Fibroblast of skin of scalp (primary cell): ENCODE data around the gene SBF2.

Source experiments
- DNase-seq: peaks from one replicate; pipeline ENCODE4 v3.0.0-alpha.2; 2013

Gene SBF2

GRCh38 chr11:9884601-9885000, 409.4 kb downstream of the SBF2 start:
- no peak for DNase-seq

DNA sequence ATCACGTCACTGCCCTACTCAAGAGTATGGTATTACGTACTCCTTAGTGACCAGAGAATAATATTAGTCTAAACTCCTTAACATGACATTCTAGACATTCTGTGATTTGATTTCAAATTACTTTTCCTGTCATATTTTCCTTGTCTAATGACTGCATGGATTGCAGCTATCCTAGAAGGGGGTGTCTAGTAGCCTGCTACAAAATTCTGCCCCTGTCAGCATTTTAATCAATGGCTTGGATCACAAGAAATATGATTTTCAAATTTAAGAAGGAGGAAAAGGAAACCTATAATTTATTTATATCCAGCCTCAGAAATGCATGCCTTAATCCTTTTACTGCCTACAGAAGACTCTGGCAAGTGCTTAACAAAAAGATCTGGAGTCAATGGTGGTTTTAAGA, 413.4 kb downstream of the SBF2 start:
- no peak for DNase-seq

DNA sequence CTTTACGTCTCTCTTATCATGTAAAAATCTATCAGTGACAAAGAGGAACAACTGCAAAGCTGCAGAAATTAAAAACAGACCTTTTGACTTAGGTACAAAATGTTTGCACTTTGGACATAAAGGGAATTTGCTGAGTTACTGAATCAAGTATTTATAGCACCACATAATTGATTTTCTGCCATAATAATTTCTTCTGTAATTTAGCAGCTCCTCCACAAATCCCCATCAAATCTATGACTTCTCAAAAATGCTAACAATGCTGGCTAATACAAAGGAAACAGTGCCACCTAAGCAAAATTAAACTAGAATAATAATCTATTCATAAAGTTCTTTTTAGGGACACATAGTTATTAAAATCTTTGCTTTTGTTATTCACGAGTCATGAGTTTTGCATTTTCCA, 415.1 kb downstream of the SBF2 start:
- DNase-seq = no peak

DNA sequence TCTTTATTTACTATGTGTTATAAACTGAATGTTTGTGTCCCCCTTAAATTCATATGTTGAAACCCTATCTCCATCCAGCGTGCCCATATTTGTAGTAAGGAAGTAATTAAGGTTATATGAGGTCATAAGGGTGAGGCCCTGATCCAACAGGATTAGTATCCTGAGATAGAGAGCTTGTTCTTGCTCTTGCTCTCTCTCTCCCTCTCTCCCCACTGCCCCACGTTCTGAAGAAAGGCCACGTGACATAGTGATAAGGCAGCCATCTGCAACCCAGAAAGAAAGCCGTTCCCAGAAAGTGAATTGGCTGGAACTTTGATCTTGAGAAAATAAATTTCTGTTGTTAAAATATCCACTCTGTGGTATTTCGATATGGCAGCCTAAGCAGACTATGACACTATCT, 417.7 kb downstream of the SBF2 start:
- no peak for DNase-seq

DNA sequence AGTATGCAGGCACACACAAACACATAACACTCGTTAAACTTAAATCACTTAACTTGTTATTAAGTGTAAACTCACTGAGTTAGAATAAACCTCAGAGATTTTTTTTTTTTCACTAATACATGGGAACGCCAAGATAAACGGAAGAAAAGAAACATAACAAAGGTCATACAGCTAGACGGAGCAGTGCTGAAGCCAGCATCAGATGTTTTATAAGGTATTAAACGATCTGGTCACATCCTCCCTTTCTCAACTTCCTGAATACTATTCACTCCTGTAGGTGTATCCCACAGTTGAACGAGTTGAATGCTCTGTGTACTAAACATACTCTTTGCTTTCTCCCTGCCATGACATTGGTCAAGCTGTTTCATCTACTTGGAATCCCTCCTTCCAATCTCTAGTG, 418.2 kb downstream of the SBF2 start:
- no peak for DNase-seq

DNA sequence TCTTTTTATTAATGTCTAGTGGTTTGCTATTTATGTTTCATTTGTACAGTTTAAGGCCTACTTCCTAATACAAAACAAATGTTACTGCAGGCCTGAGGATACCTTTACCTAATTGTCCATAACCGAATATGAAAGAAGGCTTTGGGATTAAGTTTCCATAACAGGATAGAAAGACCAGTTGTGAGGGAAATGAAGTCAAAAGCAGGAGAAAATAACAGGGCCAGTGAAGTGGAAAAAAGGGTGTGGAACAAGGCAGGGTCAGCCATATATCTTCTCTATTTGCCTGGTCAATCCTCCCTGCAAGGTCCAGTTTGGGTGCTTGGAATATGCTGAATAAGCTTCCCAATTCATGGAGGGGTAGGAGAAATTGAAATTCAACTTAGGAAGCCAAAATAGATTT, 418.6 kb downstream of the SBF2 start:
- no peak for DNase-seq

GRCh38 chr11:9874466-9874865, 419.6 kb downstream of the SBF2 start:
- no peak for DNase-seq

DNA sequence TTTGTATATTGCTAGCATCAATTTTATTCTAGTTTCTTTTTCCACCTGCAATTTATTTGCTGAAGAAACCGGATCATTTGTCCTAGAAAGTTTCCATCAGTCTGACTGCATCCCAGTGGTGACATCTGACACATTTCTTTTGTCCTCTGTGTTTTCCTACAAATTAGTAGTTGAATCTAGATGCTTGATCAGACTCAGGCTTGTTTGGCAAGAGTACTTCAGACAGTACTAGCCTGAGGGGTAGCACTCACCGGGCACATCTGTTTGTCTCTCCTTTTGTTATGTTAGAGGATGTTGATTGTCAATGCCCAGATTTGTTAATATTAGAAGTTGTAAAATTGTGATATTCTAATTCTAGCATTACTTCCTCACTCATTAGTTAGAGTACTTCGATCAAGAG, 425.4 kb downstream of the SBF2 start:
- DNase-seq = no peak

DNA sequence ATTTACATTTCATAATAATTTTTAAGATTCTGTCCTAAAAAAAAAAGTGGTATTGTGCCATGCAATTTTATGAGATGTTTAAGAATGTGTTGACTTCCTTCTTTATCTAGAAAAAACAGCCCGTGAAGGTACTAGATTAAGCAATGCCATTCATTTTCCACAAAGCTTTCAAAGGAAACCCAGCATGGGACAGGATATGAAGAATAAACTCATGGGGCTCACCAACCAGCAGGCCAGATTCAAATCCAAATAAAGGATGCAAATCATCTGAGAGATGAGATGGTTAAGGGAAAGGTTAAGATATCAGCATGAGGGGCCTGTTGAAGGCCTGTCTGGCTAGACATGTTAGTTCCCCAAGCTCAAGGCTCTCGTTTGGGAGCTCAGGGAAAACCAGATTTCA, 431.0 kb downstream of the SBF2 start:
- peak; percentile 44 for DNase-seq

GRCh38 chr11:9861860-9862725, 431.9 kb downstream of the SBF2 start:
- DNase-seq = peak; percentile 90

DNA sequence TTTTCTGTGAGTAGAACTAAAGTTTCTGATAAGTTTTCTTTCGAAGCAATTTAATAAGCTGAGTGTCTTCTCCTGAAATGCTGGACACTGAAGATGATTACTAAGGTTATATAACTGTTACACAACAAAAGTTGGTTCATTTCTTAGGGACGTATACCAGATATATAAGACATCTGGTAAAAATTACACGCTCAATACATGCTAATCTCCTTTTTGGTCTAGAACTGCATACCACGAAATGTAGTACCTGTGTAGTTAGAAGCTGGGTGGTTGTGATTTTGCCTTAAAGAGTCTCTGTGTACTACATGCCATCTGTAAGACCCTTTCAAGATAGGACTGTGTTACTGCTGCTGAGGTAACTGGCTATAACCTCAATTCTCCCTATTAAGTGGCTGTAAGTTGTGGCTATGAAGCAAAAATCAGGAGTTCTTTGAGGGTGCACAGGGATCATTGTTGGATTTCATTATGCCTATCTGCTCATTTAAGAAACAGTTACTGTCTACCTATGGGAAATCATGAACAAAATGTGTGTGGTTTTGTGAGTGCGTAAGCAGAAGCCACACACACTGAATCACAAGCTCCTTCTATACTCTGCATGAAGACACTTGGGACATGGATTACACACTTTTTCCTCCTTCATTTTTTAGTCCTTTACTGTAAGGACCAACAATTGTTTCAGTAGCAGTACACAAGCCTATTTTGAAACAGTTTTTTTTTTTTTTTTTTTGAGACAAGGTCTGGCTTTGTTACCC, 434.3 kb downstream of the SBF2 start:
- peak; percentile 81 for DNase-seq

GRCh38 chr11:9858822-9859221, 435.2 kb downstream of the SBF2 start:
- DNase-seq = peak; percentile 58

DNA sequence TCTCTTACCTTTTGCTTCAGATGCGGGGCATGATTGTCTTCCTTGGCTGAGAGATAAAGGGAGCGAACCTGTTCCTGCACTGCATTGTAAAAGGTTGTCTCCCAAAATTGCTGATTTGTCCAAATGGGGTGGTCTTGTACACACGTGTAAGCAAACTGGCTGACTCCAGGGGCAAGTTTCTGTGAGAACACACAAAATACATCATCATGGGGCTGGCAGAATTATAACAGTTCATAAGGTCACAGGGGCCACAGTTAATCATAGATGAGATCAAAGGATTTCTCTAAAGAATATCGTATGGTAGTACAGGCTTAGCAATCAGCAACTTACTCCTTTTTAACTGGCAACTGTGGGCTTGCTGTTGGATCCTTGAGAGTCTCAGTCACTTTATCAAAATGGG, 435.8 kb downstream of the SBF2 start:
- DNase-seq = no peak

DNA sequence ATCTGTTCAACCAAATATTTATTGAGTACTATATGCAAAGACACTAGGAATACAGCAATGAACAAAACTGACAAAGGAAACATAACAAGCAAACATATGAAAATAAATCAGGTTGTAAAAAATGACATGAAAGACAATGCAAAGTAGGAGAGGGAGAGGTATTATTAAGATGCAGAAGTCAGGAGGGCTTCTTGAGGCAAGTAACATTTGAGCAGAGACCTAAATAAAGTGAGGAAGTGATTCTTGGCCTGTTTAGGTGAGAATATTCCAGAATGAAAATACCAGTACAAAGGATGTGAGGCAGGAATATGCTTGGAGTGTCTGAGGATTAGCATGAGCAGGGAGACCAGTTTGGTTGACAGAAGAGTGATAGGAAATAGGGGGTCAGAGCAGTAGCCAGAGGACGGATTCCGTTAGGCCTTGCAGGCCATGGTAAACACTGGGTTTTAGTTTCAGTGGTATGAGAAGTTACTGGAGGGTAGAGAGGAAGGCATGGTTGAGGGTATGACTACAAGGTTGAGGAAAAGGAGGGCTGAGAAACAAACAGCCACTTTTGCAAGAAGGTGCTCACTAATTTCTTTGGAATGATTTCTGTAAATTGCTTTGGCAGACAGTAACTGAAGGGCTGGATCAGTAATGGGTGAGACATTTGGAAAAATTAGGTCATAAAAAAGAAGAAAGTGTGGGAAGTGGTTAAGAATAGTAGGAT, 438.3 kb downstream of the SBF2 start:
- peak; percentile 71 for DNase-seq

- no peak for DNase-seq
These were observed 440.0 kb downstream of the SBF2 start for GRCh38 chr11:9853929-9854552.

GRCh38 chr11:9852465-9852864, 441.6 kb downstream of the SBF2 start:
- peak; percentile 46 for DNase-seq

GRCh38 chr11:9851366-9851765, 442.7 kb downstream of the SBF2 start:
- peak; percentile 56 for DNase-seq

DNA sequence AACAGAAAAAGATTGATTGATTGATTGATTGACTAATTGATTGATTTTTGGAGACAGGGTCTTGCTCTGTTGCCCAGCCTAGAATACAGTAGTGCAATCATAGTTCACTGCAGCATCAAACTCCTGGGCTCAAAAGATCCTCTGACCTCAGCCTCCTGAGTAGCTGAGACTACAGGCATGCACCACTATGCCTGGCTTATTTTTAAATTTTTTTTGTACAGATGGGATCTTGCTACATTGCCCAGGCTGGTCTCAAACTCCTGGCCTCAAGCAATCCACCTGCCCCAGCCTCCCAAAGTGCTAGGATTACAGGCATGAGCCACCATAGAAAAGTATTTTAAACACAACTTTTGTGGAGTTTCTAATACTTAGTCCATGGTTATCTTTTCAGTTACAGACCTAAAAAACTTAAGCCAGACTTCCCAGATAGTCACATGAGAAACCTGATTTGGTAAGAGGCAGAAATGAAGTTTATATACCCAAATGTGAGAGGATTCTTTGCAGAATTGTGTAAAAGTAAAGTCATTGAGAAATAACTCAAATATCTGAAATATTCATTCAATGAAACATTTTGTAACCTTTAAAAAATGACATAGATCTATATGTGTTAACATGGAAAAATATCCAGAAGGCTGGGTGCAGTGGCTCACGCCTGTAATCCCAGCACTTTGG, 443.7 kb downstream of the SBF2 start:
- DNase-seq = peak; percentile 59

DNA sequence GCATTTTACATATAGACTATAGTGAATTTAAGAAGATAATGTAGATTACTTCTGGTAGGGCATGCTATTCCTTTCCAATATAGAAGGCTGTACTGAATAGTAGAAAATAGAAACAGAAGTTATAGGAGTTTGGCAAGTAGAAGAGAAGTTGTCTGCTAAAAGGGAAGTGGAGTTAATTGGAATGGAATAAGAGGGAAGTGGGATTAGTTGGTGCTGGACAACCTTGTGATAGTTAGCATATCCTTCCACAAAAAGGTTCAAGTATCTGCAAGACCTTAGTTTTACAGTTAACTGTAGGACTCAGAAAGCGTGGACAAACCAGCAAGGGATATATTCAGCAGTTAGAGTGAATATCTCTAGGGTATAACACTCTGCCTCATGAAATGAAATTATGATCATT, 444.6 kb downstream of the SBF2 start:
- no peak for DNase-seq

- DNase-seq = peak; percentile 75
These were observed 446.4 kb downstream of the SBF2 start for GRCh38 chr11:9847636-9848035.

DNA sequence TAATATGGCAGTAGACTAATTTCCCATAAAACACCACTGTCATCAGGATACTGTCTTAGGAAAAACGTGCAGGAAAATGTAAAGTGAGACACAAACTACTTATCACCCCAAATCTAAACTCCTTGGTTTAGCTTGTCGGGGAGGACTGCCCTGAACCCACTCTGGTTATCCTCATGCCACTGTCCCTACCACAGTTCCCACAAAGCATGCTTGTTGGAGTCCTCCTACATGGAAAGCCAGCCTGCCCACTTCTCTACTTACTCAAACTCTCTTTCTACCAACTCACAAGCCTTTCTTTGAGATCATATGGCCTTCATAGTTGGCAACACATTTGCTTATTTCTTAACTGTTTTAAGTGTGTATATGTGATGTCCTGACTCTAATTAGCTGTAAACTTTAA, 451.1 kb downstream of the SBF2 start:
- no peak for DNase-seq

DNA sequence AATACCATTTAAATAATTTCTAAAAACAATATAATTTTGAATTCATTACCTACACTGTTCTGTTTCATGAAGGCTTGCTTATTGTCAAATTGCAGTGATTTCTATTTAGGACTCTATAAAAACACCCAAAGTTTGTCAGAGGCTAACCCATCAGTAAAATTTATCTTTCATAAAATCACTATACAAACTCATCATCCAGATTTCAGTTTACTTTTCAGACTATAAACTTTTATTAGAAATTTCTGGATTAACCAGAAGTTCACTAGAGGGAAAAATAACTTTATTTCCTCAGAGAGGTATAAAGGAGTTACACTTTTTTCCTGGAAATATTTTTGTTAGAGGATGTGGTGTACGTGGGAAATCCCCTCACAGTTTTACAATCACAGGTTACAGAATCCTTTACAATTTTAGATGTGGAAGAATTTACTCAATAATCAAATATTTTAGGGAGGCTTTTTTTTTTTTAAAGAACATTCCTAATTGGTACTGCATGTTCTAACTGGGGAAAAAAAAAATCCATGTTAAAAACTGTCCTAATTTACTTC, 453.5 kb downstream of the SBF2 start:
- DNase-seq = no peak
